Activated T-cell treated with anti-CD3 and anti-CD28 coated beads, Interleukin-2, amount 50 U/mL, for 48 hours (primary cell): ENCODE measurements around the gene CSNK1G2.

Experiments
- DNase-seq, 2 experiments: peaks; one replicate each; pipeline ENCODE4 v3.0.0-alpha.2; 2020

CSNK1G2 gene

GRCh38 chr19:1941146-1942077 is at the start of gene CSNK1G2:
CSNK1G2 (plus strand) TSS chr19:1941172; CDS start chr19:1969773, 28,601 bp downstream.
- peak; percentile 24 to 33 for DNase-seq

GRCh38 chr19:1893791-1894190 is 47.2 kb upstream of the CSNK1G2 start:
- DNase-seq: no peak

- peak; percentile 41 to 44 for DNase-seq
Observed at GRCh38 chr19:1896508-1896907, 44.5 kb upstream of the CSNK1G2 start.

- no peak for DNase-seq
Observed at GRCh38 chr19:1901940-1902404, 39.0 kb upstream of the CSNK1G2 start.

- DNase-seq: no peak
Observed at GRCh38 chr19:1902923-1903322, 38.0 kb upstream of the CSNK1G2 start.

- DNase-seq: no peak
Observed at GRCh38 chr19:1904860-1905109, 36.2 kb upstream of the CSNK1G2 start.

GRCh38 chr19:1905110-1905862 is 35.7 kb upstream of the CSNK1G2 start, which contains the start of the genes ADAT3 and SCAMP4:
ADAT3 (plus strand) TSS chr19:1905399; CDS start chr19:1912048, 6,649 bp downstream.
SCAMP4 (plus strand) TSS chr19:1905399; CDS start chr19:1915020, 9,621 bp downstream.
- peak; percentile 98 to 99 for DNase-seq

GRCh38 chr19:1905863-1906375 is 35.1 kb upstream of the CSNK1G2 start:
- DNase-seq: peak in 1 of 2 experiments; percentile 28

- no peak for DNase-seq
Observed at GRCh38 chr19:1906985-1907562, 33.9 kb upstream of the CSNK1G2 start.

- DNase-seq: no peak
Observed at GRCh38 chr19:1907563-1908363, 33.2 kb upstream of the CSNK1G2 start.

GRCh38 chr19:1908364-1908678 is 32.7 kb upstream of the CSNK1G2 start:
- DNase-seq: no peak

GRCh38 chr19:1909761-1910080 is 31.3 kb upstream of the CSNK1G2 start:
- DNase-seq: no peak

GRCh38 chr19:1910177-1910576 is 30.8 kb upstream of the CSNK1G2 start:
- DNase-seq: no peak

- DNase-seq: peak in 1 of 2 experiments; percentile 48
Observed at GRCh38 chr19:1911098-1911497, 29.9 kb upstream of the CSNK1G2 start.

- no peak for DNase-seq
Observed at GRCh38 chr19:1911995-1912394, 29.0 kb upstream of the CSNK1G2 start.

- DNase-seq: no peak
Observed at GRCh38 chr19:1912760-1913505, 28.0 kb upstream of the CSNK1G2 start.

GRCh38 chr19:1913781-1914577 is 27.0 kb upstream of the CSNK1G2 start:
- no peak for DNase-seq

GRCh38 chr19:1914826-1915341 is 26.1 kb upstream of the CSNK1G2 start:
- no peak for DNase-seq

- DNase-seq: no peak
Observed at GRCh38 chr19:1917146-1917545, 23.8 kb upstream of the CSNK1G2 start.

GRCh38 chr19:1917926-1918325 is 23.0 kb upstream of the CSNK1G2 start:
- DNase-seq: no peak

GRCh38 chr19:1918975-1919374 is 22.0 kb upstream of the CSNK1G2 start:
- no peak for DNase-seq
